Putamen (tissue), 1 donor: ENCODE results near the gene HAO2.
"Not testable (repeated sequence)": the region's sequence is repeated elsewhere in the genome, so short reads cannot be mapped to it uniquely, and the experiment has no call there.

ENCODE experiments used
- DNase-seq: peaks from one replicate; pipeline ENCODE4 v3.0.0-alpha.2; 2016; ENCODE audit warnings: low spot score

The HAO2 gene

DNA sequence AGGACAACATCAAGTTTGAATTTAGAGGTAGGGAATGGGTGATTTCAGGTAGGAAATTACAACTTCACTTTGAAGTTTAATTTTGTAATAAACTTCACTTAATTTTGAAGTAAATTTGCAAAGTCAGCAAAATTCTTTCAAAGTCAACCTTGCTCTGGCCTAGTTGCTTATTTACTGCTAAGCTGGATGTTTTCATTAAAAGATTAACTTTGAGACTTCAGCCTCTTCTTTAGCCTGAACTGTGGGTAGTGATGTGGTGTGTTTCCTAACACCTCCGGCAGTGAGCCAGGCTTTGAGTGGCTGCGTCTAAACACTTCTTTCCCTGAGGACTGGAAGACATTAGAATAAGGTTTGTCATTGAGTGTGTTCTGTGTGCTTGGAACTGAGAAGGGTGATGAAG is at the start of gene HAO2:
HAO2 (plus strand) TSS at position 232 of the 400 bp plus-strand sequence. CDS start 12,301 bp downstream, outside the sequence.
- DNase-seq: no peak

DNA sequence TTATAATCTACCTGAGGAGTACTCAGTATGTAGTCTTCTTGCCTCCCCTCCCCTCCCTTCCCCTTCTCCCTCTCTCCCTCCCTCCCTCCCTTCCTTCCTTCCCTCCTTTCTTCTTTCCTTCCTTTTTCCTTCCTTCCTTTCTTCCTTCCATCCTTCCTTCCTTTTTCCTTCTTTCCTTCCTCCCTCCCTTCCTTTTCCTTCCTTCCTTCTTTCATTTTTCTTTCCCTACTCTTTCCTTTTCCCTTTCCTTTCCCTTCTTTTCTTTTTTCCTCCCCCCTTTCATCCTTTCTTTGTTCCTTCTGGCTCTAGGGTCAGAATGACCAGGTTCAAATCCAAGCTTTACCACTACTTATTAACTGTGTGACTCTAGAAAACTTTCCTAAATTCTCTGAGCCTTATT is 48.5 kb upstream of the HAO2 start:
- DNase-seq: no peak

GRCh38 chr1:119321666-119322419 is 46.7 kb upstream of the HAO2 start:
- no peak for DNase-seq

GRCh38 chr1:119323216-119323982 is 45.2 kb upstream of the HAO2 start:
- DNase-seq: no peak

DNA sequence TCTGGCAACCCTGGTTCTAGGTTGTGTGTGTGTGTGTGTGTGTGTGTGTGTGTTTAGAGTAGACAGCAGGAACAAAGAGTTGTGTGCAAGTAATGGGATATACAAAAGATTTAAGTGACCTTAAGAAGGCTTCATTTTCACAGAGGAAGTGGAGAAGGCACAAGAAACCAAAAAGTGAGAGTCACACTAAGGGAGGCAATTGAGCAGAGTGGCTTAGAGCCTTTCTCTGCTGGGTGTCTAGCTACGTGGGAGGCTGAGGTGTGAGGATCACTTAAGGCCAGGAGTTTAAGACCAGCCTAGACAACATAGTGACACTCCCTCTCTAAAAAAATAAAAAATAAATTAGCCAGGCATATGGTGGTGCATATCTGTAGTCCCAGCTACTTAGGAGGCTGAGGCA is 44.4 kb upstream of the HAO2 start:
- no peak for DNase-seq

GRCh38 chr1:119326251-119326650 is 42.3 kb upstream of the HAO2 start:
- no peak for DNase-seq

- DNase-seq: peak; percentile 4
Observed at GRCh38 chr1:119327094-119327449, 41.5 kb upstream of the HAO2 start.

DNA sequence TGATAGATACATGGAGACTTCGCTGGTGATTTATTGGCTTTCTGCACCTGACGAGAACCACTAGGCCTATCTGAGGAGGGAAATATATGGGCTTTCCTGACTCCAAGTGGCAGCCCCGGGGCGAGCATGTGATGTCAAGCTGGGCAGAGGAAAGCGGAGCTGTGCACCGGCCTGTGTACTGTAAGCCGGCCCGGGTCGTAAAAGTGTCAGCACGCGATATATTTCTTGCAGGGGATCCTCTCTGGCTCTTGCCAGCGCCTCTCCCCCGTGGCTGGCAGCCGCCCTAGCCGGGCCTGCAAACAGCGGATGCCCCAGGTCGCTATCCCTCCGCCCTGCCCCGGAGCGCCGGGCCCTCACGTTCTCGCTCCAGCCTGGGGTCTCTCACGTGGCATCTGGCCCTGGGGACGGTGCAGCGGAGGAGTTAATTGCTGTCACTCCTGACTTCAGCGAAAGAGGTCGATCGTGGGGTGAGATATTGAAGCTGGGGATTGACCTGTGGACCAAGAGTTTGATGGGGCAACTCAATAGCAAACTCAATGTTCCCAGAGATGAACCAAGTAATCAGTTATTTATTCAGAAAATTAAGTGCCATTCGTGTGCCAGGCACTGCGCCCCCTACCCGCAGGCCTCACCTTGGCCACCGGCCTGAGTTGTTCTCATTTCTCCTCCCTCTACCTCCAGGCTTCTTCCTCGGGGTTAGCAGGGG is 41.0 kb upstream of the HAO2 start:
- peak; percentile 11 for DNase-seq

- no peak for DNase-seq
Observed at GRCh38 chr1:119329541-119330461, 38.8 kb upstream of the HAO2 start.

DNA sequence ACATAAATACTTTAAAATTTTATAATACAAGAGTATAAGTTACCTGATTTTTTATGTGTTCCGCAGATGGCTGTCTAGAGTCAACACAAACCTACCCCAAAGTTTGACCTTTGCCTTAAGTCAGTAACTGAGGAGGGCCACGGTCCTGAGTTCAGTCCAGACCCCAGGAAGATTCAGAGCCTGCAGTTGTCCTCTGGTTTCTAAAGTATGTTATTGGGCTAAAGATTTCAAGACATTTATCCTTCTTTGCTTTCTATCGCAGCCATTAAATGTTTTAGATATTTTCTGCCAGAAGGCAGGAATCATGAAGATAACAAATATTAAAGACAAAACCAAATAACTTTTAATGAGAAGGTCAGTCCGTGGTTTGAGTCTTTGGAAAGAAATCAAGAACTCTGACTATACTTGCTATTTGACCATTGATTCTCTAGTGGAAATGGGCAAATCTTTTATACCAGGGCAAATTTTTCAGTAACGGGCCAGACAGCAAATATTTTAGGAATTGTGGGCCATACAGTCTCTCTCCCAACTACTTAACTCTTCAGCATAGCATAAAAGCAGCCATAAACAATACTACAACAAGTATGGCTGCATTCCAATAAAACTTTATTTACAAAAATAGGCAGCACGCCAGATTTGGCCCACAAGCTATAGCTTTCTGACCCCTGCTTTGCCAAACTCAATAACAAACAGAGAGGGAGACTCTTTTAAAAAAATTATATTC is 38.0 kb upstream of the HAO2 start:
- no peak for DNase-seq

DNA sequence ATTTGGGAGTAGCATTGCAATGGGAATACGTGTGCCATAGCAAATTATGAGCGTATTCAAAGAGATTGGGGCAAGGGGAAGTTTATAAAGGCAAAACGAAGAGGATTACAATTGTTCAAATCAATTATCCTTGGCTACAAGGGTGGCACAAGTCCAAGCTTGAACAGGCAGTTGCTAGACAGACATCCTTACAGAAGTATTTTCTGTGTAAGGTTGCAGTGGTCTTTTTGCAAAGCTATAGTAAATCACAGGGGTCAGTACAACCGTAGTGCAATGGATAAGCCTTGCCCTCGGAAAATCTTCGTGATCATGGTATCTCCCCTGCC is 37.4 kb upstream of the HAO2 start:
- DNase-seq: no peak

- DNase-seq: no peak
Observed at GRCh38 chr1:119331915-119332314, 36.7 kb upstream of the HAO2 start.

DNA sequence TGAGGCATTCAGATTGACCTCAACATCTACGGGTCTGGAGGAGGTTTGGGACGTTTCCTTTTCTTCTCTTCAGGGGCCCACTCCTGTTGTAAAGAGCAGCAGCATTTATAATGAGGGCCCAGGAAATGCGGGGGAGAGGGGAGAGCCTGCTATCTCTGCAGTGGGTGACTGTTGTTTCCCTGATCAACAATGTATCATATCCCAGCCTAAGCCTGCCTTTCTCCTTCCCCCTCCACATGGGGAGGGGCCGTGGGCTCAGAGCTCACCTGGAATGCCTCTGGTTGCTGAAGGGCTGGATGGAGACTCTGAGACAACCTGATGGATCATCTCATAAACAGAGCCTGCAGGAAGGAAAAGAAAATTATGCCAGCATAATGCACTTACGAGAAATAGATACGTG is 36.0 kb upstream of the HAO2 start:
- DNase-seq: no peak

DNA sequence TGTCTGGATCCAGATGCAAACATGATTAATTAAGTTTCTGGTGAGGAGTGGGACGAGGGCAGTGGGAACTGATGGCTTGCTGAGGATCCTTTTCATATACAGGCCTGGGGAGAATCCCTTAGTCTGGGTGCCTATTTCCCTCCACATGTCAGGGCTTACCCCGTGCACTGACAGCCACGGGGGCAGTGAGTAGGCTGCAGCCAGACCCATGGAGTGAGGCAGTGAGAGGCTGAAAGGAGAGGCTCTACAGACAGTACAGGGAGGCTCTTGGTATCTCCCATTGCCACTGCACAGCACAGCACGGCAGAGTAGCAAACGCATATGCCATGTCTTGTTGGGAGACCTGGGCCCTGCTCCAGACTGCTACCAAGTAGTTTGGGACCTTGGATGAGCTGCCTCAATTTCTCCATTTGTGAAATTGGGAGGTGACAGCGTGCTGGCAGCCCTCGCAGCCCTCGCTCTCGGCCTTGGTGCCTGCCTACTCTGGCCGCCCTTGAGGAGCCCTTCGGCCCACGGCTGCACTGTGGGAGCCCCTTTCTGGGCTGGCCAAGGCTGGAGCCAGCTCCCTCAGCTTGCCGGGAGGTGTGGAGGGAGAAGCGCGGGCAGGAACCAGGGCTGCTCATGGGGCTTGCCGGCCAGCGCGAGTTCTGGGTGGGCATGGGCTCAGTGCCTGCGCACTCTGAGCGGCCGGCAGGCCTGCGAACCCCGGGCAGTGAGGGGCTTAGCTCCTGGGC is 35.3 kb upstream of the HAO2 start:
- no peak for DNase-seq

DNA sequence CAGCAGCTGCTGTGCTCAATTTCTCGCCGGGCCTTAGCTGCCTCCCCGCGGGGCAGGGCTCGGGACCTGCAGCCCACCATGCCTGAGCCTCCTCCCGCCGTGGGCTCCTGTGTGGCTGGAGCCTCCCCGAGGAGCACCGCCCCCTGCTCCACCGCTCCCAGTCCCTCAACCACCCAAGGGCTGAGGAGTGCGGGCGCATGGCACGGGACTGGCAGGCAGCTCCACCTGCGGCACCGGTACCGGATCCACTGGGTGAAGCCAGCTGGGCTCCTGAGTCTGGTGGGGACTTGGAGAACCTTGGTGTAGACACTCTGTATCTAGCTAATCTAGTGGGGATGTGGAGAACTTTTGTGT is 34.7 kb upstream of the HAO2 start:
- DNase-seq: not testable (repeated sequence)

- DNase-seq: no peak
Observed at GRCh38 chr1:119336848-119337247, 31.7 kb upstream of the HAO2 start.

DNA sequence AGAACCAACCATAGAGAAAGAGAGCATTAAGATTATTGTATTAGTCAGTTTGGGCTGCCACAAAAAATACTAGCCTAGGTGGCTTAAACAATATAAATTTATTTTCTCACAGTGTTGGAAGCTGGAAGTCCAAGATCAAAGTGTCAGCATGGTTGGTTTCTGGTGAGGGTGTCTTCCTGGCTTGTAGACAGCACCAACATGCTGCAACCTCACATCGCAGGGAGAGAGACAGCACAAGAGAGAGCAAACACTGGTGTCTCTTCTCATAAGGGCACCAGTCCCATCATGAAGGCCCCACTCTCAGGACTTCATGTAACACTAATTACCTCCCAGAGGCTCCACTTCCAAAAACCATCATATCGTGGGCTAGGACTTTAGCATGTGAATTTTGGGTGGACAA is 30.6 kb upstream of the HAO2 start:
- no peak for DNase-seq

- no peak for DNase-seq
Observed at GRCh38 chr1:119338757-119339156, 29.8 kb upstream of the HAO2 start.

GRCh38 chr1:119340861-119341261 is 27.7 kb upstream of the HAO2 start:
- DNase-seq: no peak

GRCh38 chr1:119341372-119341947 is 27.1 kb upstream of the HAO2 start:
- no peak for DNase-seq
